HL-60 (cell line): ENCODE measurements around the gene IQCF2.

ENCODE experiments used
- GABPA ChIP-seq: IDR thresholded peaks from 2 replicates; pipeline ENCODE4 v1.6.1; 2012; ENCODE audit warnings: low read depth
- POLR2AphosphoS5 ChIP-seq: IDR thresholded peaks from 2 replicates; pipeline ENCODE4 v1.6.1; 2012; ENCODE audit warnings: low read depth
- REST ChIP-seq: IDR thresholded peaks from 2 replicates; pipeline ENCODE4 v1.6.1; 2012; ENCODE audit warnings: low read depth; ENCODE audit not compliant: insufficient replicate concordance
- TF ChIP-seq, protein P1 (sequence below): IDR thresholded peaks from one replicate; pipeline ENCODE4 v1.5.1; 2011; ENCODE audit warnings: low read length, control low read depth, inconsistent platforms; ENCODE audit not compliant: insufficient read depth

- TF ChIP-seq, protein P1, sequence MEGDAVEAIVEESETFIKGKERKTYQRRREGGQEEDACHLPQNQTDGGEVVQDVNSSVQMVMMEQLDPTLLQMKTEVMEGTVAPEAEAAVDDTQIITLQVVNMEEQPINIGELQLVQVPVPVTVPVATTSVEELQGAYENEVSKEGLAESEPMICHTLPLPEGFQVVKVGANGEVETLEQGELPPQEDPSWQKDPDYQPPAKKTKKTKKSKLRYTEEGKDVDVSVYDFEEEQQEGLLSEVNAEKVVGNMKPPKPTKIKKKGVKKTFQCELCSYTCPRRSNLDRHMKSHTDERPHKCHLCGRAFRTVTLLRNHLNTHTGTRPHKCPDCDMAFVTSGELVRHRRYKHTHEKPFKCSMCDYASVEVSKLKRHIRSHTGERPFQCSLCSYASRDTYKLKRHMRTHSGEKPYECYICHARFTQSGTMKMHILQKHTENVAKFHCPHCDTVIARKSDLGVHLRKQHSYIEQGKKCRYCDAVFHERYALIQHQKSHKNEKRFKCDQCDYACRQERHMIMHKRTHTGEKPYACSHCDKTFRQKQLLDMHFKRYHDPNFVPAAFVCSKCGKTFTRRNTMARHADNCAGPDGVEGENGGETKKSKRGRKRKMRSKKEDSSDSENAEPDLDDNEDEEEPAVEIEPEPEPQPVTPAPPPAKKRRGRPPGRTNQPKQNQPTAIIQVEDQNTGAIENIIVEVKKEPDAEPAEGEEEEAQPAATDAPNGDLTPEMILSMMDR: no peak
- TF ChIP-seq POLR2AphosphoS5: no peak
- no peak for TF ChIP-seq REST
- no peak for TF ChIP-seq GABPA
These were observed 27.2 kb downstream of the IQCF2 start for GRCh38 chr3:51888463-51889105.
